OCI-LY7 (cell line): ENCODE data around the gene ABCB8.

Experiments
- EZH2phosphoT487 ChIP-seq: fragments of 200-600 bp; sonication (generic); IDR thresholded peaks from 2 replicates; pipeline ENCODE4 v1.6.1; 2018; ENCODE audit warnings: low read depth, borderline replicate concordance, mild to moderate bottlenecking, mixed run types, antibody characterized with exemption, low read length, moderate library complexity, mixed read lengths
- TF ChIP-seq, protein P1 (sequence below): fragments of 200-600 bp; sonication (generic); conservative IDR thresholded peaks from 2 replicates; pipeline ENCODE4 v1.5.1; 2014; ENCODE audit warnings: mild to moderate bottlenecking, antibody characterized with exemption, low read length, moderate library complexity, mixed read lengths

DNA sequence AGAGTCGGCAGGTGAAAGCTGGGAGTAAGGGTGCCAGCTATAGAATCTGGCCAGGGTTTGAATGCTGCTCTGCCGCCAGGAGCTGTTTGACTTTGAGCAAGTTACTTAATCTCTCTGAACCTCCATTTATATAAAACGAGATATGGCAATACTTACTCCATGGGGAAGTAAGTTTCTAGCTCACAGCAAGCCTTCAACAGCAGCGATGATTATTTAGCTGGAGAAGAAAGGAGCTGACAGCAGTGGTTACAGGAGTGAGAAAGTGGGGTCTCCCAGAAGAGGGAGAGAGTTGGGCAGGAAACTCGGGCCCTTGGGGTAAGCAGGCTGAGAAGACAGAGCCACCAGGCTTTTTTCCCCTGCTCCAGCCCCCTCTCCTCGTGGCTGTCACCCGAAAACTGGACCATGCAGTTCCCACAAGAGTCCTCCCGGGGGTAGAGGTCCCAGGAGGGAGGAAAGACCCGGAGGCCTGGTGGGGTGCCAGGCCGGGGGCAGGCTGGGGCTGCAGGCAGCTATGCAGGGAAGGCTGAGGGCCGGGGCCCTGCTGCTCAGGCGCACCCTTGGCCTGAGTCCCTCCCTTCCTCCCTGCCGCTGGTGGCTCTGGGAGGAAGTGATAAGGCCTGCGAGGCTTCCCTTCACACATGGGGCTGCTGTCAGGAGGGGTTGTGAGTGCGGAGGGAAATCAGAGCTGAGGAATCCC lies 34.0 kb upstream of the ABCB8 start:
- TF ChIP-seq, protein P1, sequence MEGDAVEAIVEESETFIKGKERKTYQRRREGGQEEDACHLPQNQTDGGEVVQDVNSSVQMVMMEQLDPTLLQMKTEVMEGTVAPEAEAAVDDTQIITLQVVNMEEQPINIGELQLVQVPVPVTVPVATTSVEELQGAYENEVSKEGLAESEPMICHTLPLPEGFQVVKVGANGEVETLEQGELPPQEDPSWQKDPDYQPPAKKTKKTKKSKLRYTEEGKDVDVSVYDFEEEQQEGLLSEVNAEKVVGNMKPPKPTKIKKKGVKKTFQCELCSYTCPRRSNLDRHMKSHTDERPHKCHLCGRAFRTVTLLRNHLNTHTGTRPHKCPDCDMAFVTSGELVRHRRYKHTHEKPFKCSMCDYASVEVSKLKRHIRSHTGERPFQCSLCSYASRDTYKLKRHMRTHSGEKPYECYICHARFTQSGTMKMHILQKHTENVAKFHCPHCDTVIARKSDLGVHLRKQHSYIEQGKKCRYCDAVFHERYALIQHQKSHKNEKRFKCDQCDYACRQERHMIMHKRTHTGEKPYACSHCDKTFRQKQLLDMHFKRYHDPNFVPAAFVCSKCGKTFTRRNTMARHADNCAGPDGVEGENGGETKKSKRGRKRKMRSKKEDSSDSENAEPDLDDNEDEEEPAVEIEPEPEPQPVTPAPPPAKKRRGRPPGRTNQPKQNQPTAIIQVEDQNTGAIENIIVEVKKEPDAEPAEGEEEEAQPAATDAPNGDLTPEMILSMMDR = no peak
- no peak for TF ChIP-seq EZH2phosphoT487
